ENCODE data around the gene DBNDD1.
"Not testable (repeated sequence)": the region's sequence is repeated elsewhere in the genome, so short reads cannot be mapped to it uniquely, and the experiment has no call there.

- not testable (repeated sequence) for TF ChIP-seq CTCF, POLR2A, POLR2AphosphoS5, EP300 (IDR thresholded peaks at IDR 0.05)
Measured at GRCh38 chr16:90007635-90008234, 11.5 kb downstream of the DBNDD1 start.
